ENCODE measurements around the gene HOXB13. TPM values are rescaled to one million over a fixed set of nuclear protein-coding genes. Genes with fewer than 3 reads are reported as not detected.

HOXB13 gene
- total and polyA plus RNA-seq, 2 of the 4 experiments (the other 2 are of a cell fraction), result not detected

DNA sequence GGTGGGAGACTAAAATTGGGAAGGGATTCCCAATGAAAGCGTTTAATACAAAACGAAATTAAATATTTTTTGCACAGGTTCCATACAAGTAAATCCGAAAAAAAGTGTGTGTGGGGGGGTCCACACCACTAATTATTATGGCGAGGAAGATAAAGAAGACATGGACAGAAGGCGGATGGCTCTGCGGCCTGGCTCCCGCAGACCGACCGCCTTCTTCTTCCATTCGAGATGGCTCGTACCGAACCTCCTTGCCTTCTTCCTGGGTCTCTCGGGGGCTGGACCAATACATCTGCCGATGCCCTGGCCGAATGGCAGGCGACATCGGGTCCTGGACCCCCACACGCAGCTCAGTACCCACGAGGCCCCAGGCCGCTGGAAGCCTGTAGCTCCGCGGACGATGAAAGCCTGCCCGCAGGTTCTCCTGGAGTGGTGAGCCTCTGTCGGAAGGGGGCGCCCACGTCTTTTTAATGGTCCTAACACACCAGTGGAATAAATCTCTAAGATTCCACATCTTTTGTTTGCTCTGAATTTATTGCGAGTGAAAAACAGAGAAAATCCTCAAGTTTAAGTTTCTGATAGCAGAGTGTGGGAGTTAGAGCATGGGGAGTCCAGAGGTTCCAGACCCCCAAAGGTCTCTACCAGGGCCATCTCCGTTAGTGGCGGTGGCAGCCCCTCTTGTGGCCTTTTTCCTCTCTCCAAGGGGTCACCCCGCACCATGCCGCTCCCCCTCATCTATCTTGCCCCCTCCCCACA lies 4.1 kb downstream of the HOXB13 start:
- H3K4me2 ChIP-seq (ENCODE audit: low read depth, low read length), result peak overlapping the region; percentile 50; the same call in 1 of the 2 replicates
- TF ChIP-seq CHD1 (IDR thresholded peaks at IDR 0.05; ENCODE audit: low read depth, low read length), result no peak
- no peak for TF ChIP-seq RFX5 (IDR thresholded peaks at IDR 0.05; ENCODE audit: low read depth, low read length)
- no peak for TF ChIP-seq ELK1 (IDR thresholded peaks at IDR 0.05; ENCODE audit: borderline replicate concordance, low read depth, low read length)
- TF ChIP-seq NFE2L2 (IDR thresholded peaks at IDR 0.05; ENCODE audit: low read depth, low read length), result no peak
- TF ChIP-seq, protein P1, sequence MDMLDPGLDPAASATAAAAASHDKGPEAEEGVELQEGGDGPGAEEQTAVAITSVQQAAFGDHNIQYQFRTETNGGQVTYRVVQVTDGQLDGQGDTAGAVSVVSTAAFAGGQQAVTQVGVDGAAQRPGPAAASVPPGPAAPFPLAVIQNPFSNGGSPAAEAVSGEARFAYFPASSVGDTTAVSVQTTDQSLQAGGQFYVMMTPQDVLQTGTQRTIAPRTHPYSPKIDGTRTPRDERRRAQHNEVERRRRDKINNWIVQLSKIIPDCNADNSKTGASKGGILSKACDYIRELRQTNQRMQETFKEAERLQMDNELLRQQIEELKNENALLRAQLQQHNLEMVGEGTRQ (IDR thresholded peaks at IDR 0.05; ENCODE audit: low read depth, low read length), result no peak
- TF ChIP-seq RAD21 (IDR thresholded peaks at IDR 0.05; ENCODE audit: low read length), result peak; percentile 80
- no peak for TF ChIP-seq MAFK (IDR thresholded peaks at IDR 0.05; ENCODE audit: low read depth, low read length)
- no peak for TF ChIP-seq RCOR1 (IDR thresholded peaks at IDR 0.05; ENCODE audit: insufficient replicate concordance, low read length)
- TF ChIP-seq BHLHE40 (IDR thresholded peaks at IDR 0.05; ENCODE audit: low read depth, low read length), result no peak
- TF ChIP-seq MXI1 (IDR thresholded peaks at IDR 0.05; ENCODE audit: borderline replicate concordance, low read depth, low read length), result no peak
- no peak for TF ChIP-seq CEBPB (IDR thresholded peaks at IDR 0.05; ENCODE audit: low read depth, low read length)
- no peak for TF ChIP-seq POLR2A (IDR thresholded peaks at IDR 0.05; ENCODE audit: low read depth, low read length)
- TF ChIP-seq MAZ (IDR thresholded peaks at IDR 0.05; ENCODE audit: borderline replicate concordance, low read depth, low read length), result no peak
- no peak for TF ChIP-seq FOS (IDR thresholded peaks at IDR 0.05; ENCODE audit: low read depth, low read length)

More for the DNA sequence above, 4.1 kb downstream of the HOXB13 start:
- Histone ChIP-seq H4K20me1 (ENCODE audit: insufficient read depth, low read length) (0 out of 2 replicates have a peak, but pooled peaks cover 19% of the 10 kb centered on the region), H3K79me1 (ENCODE audit: low read depth in 1 of 2, low read length in 2 of 2) (no peaks in the 10 kb centered on the region), H3K36me3 (ENCODE audit: control insufficient read depth, insufficient read depth, low read length) (no peaks in the 10 kb centered on the region), H3K4me1 (ENCODE audit: control insufficient read depth, insufficient read depth, low read length) (no peaks in the 10 kb centered on the region), H3K14ac (replicated peaks; ENCODE audit: low read depth, low read length) (no peak overlapping the region), H4K5ac (ENCODE audit: low read depth, low read length) (no peak overlapping the region), H3K27ac (ENCODE audit: insufficient read depth, low read length) (no peak overlapping the region), H3K9me1 (ENCODE audit: insufficient read depth, low read length) (no peaks in the 10 kb centered on the region), H3K4me3 (ENCODE audit: insufficient read depth, low read depth, low read length) (no peak overlapping the region), H2BK120ac (ENCODE audit: low read depth, low read length) (no peak overlapping the region), H2AK5ac (ENCODE audit: low read depth, low read length) (no peak overlapping the region), H3K27me3 (ENCODE audit: control insufficient read depth, insufficient read depth, low read length) (peaks cover 95% of the 10 kb centered on the region), H2BK15ac (ENCODE audit: low read depth, low read length) (no peak overlapping the region), H3K9me3 (ENCODE audit: control insufficient read depth, insufficient read depth, low read length) (peaks cover 8% of the 10 kb centered on the region; the same call in 1 of the 2 replicates), H2AK9ac (replicated peaks; ENCODE audit: low read depth, low read length, poor library complexity) (no peak overlapping the region), H2AFZ (replicated peaks; ENCODE audit: low read length, poor library complexity) (no peak overlapping the region), H3K4ac (ENCODE audit: low read depth, low read length) (no peak overlapping the region), H2BK5ac (ENCODE audit: low read depth, low read length, poor library complexity, severe bottlenecking) (no peak overlapping the region), H3K9ac (ENCODE audit: low read depth, low read length) (no peak overlapping the region), H3K18ac (ENCODE audit: low read depth, low read length) (no peak overlapping the region), H4K8ac (ENCODE audit: low read depth in 2 of 2, low read length in 2 of 2) (no peak overlapping the region), H3K23ac (ENCODE audit: low read depth, low read length) (no peak overlapping the region), H4K91ac (ENCODE audit: insufficient read depth, low read depth, low read length) (no peak overlapping the region), H3K56ac (ENCODE audit: extremely low read depth, insufficient read depth, low read length) (no peak overlapping the region), H2BK20ac (ENCODE audit: low read depth, low read length) (no peak overlapping the region)
- POLR2A ChIA-PET (ENCODE audit: unreplicated experiment), result interaction anchor here (0.7 kb wide), 1 partner anchor 536 kb away, joined by 3 read pairs; no protein-coding TSS in a partner anchor
- intact Hi-C loops (cut with micrococcal nuclease), result loop anchor here (1.0 to 10.0 kb wide), 3 partner anchors 67 to 310 kb away; no protein-coding TSS in a partner anchor
- CTCF ChIA-PET, result interaction anchor here (0.5 to 1.9 kb wide), 8 partner anchors 11 to 154 kb away, joined by 3 to 8 read pairs (median 6); no protein-coding TSS in a partner anchor
- BruUV-seq (replicated peaks), result no TSS peak
- DNase-seq (peak; percentile 67), ATAC-seq (ENCODE audit: low read depth) (peak; percentile 94)
- 3% methylated on average over 7 of the region's 32 CpGs; no CpG with 5 or more reads in 1 of the 2 experiments for WGBS, 2 experiments (ENCODE audit: extremely low coverage in 2 of 2, insufficient read length in 1 of 2)
- in situ Hi-C loops (cut with MboI; ENCODE audit: low sequenced_read_pairs), result loop anchor here (5.0 to 10.0 kb wide), 3 partner anchors 78 to 310 kb away; no protein-coding TSS in a partner anchor
- dilution Hi-C loops (cut with HindIII; ENCODE audit: low sequenced_read_pairs, unreplicated experiment), result no loop called here
